Measurements from ENCODE around the gene NOL9.
A peak's percentile ranks its signal among the peaks of the same experiment; 100 is the strongest.

GRCh38 chr1:6475381-6476133, 78.8 kb downstream of the NOL9 start:
- TF ChIP-seq CTCF (IDR thresholded peaks at IDR 0.05), result peak; percentile 83
- no peak for TF ChIP-seq FOXM1 (IDR thresholded peaks at IDR 0.05; ENCODE audit: low read depth)
- no peak for TF ChIP-seq EZH2phosphoT487 (IDR thresholded peaks at IDR 0.05; ENCODE audit: borderline replicate concordance, low read depth)
- no peak for TF ChIP-seq RFX5 (IDR thresholded peaks at IDR 0.05; ENCODE audit: low read length)
- TF ChIP-seq POLR2AphosphoS5 (IDR thresholded peaks at IDR 0.05; ENCODE audit: low read depth, low read length), result no peak
- TF ChIP-seq FOSL2 (IDR thresholded peaks at IDR 0.05; ENCODE audit: borderline replicate concordance, low read depth), result no peak
- TF ChIP-seq EP300 (IDR thresholded peaks at IDR 0.05; ENCODE audit: borderline replicate concordance in 1 of 2, low read depth in 1 of 2, low read length in 1 of 2), result no peak
